Measurements from ENCODE around the gene UBXN11. TPM values are rescaled to one million over a fixed set of nuclear protein-coding genes. Genes with fewer than 3 reads are reported as not detected.
"Not testable (repeated sequence)": the region's sequence is repeated elsewhere in the genome, so short reads cannot be mapped to it uniquely, and the experiment has no call there.

Gene UBXN11
- total RNA-seq, 1 donor from 2014 or later: 8.2 TPM

DNA sequence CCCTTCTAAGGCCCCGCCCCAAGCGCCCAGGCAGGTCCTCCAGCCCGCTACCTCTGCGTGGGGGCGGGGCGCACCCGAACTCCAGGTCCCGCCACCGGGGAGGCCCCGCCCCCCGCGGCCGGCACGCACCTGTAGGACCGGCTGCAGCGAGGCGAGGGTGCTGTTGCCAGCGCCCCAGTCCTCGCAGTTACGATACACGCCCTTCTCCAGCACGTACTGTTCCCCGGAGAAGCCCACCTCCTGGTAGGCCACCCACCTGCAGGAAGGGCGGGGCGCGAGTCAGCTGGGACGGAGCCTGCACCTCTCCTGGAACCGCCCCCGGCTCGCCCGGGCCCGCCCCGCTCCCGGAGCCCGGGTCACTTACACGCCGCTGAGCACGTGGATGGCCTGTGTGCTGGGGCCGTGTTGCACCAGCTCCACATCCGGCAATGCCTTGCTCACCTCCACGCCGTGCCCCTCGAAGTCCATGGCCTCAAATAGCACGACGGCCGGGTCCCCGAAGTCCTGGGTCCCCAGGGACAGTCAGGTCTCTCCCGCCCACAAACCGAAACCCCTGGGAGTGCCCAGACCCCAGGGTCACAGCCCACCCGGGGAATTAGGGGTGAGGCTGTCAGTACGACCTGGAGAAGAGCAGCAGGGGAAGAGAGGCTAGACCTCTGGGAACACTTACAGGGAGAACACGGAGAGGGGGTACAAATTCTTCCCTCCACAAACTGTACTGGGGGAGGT lies 30.2 kb upstream of the UBXN11 start:
- peak; percentile 63 for DNase-seq (ENCODE audit: low spot score)

- DNase-seq (ENCODE audit: low spot score): no peak
These were observed 29.5 kb upstream of the UBXN11 start for GRCh38 chr1:26335774-26336476.

DNA sequence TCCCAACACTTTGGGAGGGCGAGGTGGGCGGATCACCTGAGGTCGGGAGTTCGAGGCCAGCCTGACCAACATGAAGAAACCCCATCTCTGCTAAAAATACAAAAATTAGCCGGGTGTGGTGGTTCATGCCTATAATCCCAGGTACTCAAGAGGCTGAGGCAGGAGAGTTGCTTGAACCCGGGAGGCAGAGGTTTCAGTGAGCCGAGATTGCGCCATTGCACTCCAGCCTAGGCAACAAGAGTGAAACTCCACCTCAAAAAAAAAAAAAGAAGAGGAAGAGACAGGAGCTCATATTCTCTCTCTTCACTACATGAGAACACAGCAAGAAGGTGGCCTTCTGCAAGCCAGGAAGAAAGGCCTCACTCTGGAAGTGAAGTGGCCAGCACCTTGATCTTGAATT lies 26.9 kb upstream of the UBXN11 start:
- not testable (repeated sequence) for DNase-seq (ENCODE audit: low spot score)

GRCh38 chr1:26330276-26330675 lies 23.8 kb upstream of the UBXN11 start:
- DNase-seq (ENCODE audit: low spot score): no peak

DNA sequence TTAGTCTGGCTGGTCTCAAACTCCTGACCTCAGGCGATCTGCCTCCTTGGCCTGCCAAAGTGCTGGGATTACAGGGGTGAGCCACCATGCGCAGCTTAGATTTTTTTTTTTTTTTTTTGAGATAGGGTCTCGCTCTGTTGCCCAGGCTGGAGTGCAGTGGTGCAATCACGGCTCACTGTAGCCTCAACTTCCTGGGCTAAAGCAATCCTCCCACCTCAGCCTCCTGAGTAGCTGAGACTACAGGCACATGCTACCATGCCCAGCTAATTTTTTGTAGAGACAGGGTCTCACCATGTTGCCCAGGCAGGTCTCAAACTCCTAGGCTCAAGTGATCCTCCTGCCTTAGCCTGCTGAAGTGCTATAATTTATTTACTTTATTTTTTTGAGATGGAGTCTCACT lies 22.9 kb upstream of the UBXN11 start:
- DNase-seq (ENCODE audit: low spot score): not testable (repeated sequence)

GRCh38 chr1:26328597-26328996 lies 22.2 kb upstream of the UBXN11 start:
- DNase-seq (ENCODE audit: low spot score): no peak

- DNase-seq (ENCODE audit: low spot score): peak; percentile 35
These were observed 21.5 kb upstream of the UBXN11 start for GRCh38 chr1:26327956-26328362.

- no peak for DNase-seq (ENCODE audit: low spot score)
These were observed 18.1 kb upstream of the UBXN11 start for GRCh38 chr1:26324550-26324949.

GRCh38 chr1:26323382-26323781 lies 16.9 kb upstream of the UBXN11 start:
- DNase-seq (ENCODE audit: low spot score): no peak

GRCh38 chr1:26322042-26322331 lies 15.6 kb upstream of the UBXN11 start:
- DNase-seq (ENCODE audit: low spot score): no peak

DNA sequence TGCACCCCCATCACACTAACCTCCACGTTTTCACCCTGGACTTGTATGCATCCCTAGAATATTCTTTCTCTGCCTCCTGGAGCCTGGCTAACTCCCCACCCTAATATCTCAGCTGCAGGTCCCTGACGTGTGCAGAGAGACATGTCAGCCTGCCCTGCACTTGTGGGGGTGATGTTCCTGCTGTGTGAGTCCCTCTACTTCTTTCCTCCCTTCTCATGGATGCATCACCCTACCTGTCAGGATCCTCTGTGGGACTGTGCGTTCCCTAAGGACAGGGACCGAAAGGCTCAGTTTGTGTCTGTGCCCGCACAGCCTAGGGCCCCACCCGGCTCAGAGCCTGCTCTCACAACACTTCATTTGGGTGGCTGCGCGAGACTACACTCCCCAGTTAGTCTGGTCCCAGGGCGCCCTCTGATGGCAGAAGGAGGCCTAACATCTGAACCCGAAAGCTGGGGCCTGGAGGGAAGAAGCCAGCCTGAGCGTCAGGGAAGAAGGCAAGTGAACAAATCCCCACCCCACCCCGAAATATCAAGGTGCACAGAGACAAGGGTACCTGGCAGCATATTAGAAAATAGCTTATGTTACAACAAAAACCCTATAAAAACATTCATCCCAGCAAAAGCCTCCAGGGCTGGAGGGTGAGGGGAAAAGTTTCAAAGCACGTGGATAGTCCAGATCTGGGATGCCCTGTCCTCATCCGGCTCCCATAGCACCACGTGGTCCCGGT lies 15.0 kb upstream of the UBXN11 start:
- DNase-seq (ENCODE audit: low spot score): peak; percentile 90

- DNase-seq (ENCODE audit: low spot score): no peak
These were observed 14.5 kb upstream of the UBXN11 start for GRCh38 chr1:26320896-26321295.

DNA sequence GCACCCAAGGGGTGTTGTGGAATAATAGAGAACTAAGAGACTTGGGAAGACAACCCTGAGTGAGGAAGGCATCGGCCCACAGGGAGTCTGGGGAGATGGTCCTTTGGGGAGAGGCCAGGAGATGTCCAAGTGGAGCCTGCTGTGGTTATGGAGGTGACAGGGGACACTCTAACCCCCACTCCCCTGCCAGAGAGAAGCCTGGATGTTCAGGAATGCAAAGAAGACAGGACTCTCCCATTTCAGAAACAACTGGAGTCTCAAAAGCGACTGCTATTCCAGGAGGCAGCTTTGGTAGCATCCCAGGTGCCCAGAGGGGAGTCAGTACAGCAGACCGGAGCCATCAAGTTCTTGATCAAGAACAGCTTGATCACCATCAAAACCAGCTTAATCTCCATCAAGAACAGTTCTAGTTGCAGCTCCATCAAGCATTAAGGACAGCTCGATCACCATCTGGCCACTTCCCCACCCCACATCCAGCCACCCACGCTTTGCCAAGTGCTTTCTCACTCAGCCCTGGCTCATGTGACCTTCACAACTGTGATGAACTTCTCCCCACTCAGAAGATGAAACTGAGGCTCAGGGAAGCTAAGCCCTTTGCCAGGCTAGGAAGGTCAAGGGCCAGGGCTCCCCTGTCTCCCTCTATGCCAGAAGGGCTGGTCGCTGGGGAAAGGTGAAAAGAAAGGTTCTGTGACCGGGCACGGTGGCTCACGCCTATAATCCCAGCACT lies 12.1 kb upstream of the UBXN11 start:
- no peak for DNase-seq (ENCODE audit: low spot score)

- no peak for DNase-seq (ENCODE audit: low spot score)
These were observed 11.3 kb upstream of the UBXN11 start, which contains the start of gene CD52 for GRCh38 chr1:26317612-26318337. TSS of gene CD52 (plus strand) at chr1:26317958. CDS start at chr1:26318018, 60 bp downstream.

- no peak for DNase-seq (ENCODE audit: low spot score)
These were observed 10.7 kb upstream of the UBXN11 start for GRCh38 chr1:26317146-26317545.

- DNase-seq (ENCODE audit: low spot score): no peak
These were observed 9.7 kb upstream of the UBXN11 start for GRCh38 chr1:26315874-26316850.

GRCh38 chr1:26314501-26314900 lies 8.1 kb upstream of the UBXN11 start:
- DNase-seq (ENCODE audit: low spot score): no peak

DNA sequence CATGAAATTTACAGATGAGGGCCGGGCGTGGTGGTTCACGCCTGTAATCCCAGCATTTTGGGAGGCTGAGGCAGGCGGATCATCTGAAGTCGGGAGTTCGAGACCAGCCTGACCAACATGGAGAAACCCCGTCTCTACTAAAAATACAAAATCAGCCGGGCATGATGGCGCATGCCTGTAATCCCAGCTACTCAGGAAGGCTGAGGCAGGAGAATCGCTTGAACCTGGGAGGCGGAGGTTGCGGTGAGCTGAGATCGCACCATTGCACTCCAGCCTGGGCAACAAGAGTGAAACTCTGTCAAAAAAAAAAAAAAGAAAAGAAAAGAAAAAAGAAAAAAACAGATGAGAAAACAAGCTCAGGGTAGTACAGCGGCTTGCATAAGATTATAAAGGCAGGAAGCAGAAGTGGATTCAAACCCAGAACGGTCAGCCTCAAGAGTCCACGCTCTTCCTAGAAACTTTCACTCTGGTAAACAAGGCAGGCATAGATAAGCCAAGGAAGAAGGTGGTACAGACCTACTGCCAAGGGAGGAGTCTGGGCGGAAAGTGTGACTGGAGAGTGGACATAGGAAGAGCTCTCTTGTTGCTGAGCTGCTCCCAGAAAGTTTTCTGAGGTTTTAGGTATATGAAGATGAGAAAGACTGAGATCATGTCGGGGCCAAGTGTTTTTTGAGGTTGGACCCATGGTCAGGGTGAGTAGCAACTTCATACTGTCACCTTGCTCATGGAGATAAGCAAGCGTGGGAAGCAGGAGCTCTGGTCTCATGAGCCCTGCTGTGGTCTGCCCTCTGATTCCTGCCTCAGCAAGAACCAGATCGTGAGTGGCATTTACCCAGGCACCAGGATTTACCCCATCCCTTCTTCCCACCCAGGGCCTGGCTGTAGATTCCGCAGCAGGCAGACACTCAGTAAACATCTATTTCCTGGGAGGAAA lies 1.8 kb upstream of the UBXN11 start:
- not testable (repeated sequence) for DNase-seq (ENCODE audit: low spot score)

GRCh38 chr1:26307363-26307781 lies 936 bp upstream of the UBXN11 start:
- no peak for DNase-seq (ENCODE audit: low spot score)
